Prostate gland (tissue), 1 donor: ENCODE measurements around the gene STX1B.

Source experiments
- POLR2A ChIP-seq: fragments of 450-650 bp; IDR thresholded peaks from one replicate; pipeline ENCODE4 v1.6.1; 2016; ENCODE audit warnings: antibody characterized with exemption, mild to moderate bottlenecking
- POLR2AphosphoS5 ChIP-seq: sonication (generic); formaldehyde crosslinking; IDR thresholded peaks from one replicate; pipeline ENCODE4 v1.6.1; 2017; ENCODE audit warnings: antibody characterized with exemption

GRCh38 chr16:31032736-31033708, 22.6 kb upstream of the STX1B start, which contains the start of gene STX4:
- peak; percentile 58 for TF ChIP-seq POLR2A
- TF ChIP-seq POLR2AphosphoS5: peak; percentile 96
